Measurements from ENCODE around the gene SLC4A3.
A peak's percentile ranks its signal among the peaks of the same experiment; 100 is the strongest.

The SLC4A3 gene

DNA sequence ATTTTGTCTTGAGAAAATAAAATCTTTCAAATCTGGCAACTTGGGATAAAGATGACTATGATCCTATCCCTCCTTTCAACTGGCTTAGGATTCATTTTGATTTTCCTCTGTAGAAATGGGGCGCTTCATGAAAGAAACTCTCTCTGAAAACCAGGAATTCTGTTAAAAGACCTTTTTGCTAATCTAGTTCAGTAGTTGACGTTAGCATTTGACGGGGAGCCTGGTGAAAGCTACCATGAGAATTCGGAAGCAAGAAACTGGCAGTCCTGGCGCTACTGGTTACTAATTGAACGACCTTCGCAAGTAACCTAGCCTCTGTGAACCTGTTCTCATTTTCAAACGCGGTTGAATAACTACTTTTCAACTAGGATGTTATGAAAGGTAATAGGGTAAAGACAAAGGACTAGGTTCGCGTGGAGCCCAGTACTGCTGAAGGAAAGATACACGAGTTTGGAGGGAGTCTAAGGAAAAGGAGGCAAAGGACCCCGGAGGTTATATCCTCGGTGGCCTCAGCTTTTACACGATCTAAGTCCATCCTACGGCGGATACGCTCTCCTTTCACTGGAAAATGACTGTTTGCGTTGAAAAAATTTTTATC lies 30.4 kb upstream of the SLC4A3 start:
- TF ChIP-seq, protein P1, sequence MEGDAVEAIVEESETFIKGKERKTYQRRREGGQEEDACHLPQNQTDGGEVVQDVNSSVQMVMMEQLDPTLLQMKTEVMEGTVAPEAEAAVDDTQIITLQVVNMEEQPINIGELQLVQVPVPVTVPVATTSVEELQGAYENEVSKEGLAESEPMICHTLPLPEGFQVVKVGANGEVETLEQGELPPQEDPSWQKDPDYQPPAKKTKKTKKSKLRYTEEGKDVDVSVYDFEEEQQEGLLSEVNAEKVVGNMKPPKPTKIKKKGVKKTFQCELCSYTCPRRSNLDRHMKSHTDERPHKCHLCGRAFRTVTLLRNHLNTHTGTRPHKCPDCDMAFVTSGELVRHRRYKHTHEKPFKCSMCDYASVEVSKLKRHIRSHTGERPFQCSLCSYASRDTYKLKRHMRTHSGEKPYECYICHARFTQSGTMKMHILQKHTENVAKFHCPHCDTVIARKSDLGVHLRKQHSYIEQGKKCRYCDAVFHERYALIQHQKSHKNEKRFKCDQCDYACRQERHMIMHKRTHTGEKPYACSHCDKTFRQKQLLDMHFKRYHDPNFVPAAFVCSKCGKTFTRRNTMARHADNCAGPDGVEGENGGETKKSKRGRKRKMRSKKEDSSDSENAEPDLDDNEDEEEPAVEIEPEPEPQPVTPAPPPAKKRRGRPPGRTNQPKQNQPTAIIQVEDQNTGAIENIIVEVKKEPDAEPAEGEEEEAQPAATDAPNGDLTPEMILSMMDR (conservative IDR thresholded peaks at IDR 0.05), result no peak
- TF ChIP-seq ZFX (IDR thresholded peaks at IDR 0.05), result no peak
- H3K27ac ChIP-seq, result peak overlapping the region; percentile 88

DNA sequence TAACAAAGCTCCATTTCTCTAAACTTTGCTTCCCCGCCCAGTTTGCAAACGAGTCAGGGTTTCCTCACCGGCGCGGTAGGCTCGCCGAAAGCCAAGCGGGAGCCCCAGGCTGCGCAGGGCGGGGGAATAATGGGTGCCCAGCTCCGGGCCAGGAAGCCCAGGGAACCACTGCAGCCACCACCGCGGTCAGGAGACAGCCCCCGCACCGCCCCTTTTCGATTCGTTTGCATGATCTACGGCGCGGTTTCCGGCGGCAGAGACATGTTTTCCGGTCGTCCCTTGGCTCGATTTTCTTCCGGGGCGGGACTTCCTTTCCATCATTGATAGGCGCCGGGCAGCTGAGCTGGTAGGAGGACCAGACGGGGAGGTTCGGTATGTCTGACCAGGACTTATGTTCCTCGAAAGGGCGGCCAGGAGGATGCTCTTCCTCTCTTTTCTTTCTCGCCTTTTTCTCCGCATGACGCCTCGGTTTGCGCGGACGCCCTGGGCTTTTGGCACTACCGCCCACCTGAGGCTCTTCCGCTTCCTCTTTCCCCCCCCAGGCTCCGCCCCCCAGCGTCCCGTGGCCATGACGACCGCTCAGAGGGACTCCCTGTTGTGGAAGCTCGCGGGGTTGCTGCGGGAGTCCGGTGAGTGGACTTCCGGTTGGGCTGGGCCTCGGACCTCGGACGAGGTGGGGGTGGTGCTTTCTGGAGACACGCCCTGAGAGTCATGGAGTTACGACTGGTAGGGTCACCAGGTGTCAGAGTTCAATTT lies 29.7 kb upstream of the SLC4A3 start, which contains the start of gene STK11IP:
Gene STK11IP, plus strand, starts transcription at position 306 of the 756 bp plus-strand sequence. Its CDS starts 263 bp downstream, at position 569.
- TF ChIP-seq ZFX (IDR thresholded peaks at IDR 0.05), result no peak
- TF ChIP-seq, protein P1 (conservative IDR thresholded peaks at IDR 0.05), result no peak
- peak within 1 kb of the TSS; percentile 88 for H3K27ac ChIP-seq

DNA sequence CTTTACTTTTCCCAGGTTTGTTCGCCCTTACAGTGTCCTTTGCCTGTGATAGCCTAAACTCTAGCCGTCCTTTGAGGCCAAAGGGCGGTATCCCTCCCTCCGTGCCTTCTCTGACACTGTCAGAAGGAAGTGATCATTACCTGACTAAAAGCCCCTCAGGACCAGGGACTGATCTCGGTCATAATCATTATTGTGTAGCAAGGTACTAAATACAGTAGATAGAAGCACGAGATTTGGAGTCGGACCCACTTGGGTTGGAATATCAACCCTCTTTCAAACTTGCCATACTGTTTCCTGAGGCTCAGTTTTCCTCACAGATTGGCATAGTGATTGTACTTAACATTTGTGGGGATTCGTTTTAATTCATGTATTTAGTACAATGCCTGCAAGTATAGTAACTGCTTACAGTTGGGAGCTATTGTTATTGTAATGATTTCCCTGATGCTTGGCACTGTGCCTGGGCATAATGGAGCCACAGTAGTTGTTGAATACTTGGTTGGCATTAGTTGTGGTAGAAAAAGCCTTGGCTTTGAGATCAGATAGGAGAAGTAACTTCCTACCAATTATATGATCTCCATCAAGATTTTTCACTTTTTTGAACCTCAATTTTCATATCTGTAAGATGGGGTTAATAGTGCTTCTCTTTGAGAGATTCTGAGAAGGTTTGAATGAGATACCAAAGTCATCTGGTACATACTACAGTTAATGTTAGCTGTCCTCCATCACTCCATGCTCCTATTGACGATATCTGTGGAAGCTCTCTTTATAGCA lies 28.9 kb upstream of the SLC4A3 start:
- peak overlapping the region; percentile 88 for H3K27ac ChIP-seq
- no peak for TF ChIP-seq ZFX (IDR thresholded peaks at IDR 0.05)
- TF ChIP-seq, protein P1 (conservative IDR thresholded peaks at IDR 0.05), result no peak

DNA sequence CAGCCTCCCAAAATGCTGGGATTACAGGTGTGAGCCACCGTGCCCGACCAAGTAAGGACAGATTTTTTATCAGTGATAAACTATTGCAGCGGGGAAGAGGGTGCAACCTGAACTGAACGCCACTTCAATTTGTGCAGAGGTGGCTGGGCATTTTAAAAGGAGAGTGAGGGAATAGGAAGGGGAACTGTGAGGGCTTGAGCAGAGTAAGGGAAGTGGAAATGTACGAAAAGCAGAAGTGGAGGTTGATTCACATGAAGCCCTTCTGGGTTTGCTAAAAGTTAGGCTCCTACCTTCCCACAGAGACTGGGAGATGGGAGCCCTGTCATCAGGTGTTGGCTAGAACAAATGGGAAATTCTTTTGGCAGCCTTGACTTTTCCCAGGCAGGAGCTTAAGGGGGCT lies 23.7 kb upstream of the SLC4A3 start:
- TF ChIP-seq, protein P1 (conservative IDR thresholded peaks at IDR 0.05), result no peak
- no peak for TF ChIP-seq ZFX (IDR thresholded peaks at IDR 0.05)
- no peak overlapping the region for H3K27ac ChIP-seq

DNA sequence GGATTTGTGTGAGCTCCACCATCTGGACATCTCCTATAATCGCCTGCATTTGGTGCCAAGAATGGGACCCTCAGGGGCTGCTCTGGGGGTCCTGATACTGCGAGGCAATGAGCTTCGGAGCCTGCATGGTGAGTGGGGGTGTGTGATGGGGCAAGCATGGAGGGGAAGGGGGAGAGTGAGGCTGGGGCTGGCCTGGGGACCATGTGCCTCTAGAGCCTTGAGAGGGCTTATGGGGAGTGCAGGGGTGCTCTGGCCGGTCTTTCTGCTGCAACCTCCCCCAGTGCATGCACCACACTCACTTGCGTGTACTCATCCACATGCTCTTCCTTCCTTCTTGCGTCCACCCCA lies 21.8 kb upstream of the SLC4A3 start:
- no peak for TF ChIP-seq ZFX (IDR thresholded peaks at IDR 0.05)
- TF ChIP-seq, protein P1 (conservative IDR thresholded peaks at IDR 0.05), result no peak
- H3K27ac ChIP-seq, result no peak overlapping the region

DNA sequence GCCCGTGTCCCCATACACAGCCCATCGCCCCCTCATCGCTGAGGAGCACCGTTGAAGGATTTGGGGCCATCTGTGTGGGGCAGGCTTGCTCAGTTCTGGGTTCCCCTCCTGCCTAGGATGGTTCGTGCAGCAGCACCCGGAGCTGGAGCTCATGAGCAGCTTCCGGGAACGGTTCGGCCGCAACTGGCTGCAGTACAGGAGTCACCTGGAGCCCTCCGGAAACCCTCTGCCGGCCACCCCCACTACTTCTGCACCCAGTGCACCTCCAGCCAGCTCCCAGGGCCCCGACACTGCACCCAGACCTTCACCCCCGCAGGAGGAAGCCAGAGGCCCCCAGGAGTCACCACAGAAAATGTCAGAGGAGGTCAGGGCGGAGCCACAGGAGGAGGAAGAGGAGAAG lies 19.5 kb upstream of the SLC4A3 start:
- TF ChIP-seq ZFX (IDR thresholded peaks at IDR 0.05), result no peak
- TF ChIP-seq, protein P1 (conservative IDR thresholded peaks at IDR 0.05), result no peak
- H3K27ac ChIP-seq, result no peak overlapping the region
